Left lung (tissue), 10 donors: ENCODE measurements around the gene TRPV2. TPM values are rescaled to one million over a fixed set of nuclear protein-coding genes. Genes with fewer than 3 reads are reported as not detected.

Experiments used
- ATAC-seq: fragments of 200-7000 bp; cut with Tn5 transposase; one replicate; pipeline ENCODE4 v1.9.1; 2020; ENCODE audit warnings: moderate library complexity
- DNase-seq, 4 donors: peaks; one replicate each; pipeline ENCODE4 v3.0.0-alpha.2; 2013 to 2020
- H3K27ac ChIP-seq, 2 donors: fragments of 200-600 bp; sonication (generic) in 1 of 2; one replicate each; pipeline versions ENCODE4 v1.5.0 to v1.8.0; 2020 to 2021
- H3K27me3 ChIP-seq, 2 donors: fragments of 200-600 bp; sonication (generic) in 1 of 2; one replicate each; pipeline versions ENCODE4 v1.5.0 to v1.8.0; 2020 to 2021
- H3K36me3 ChIP-seq, 2 donors: fragments of 200-600 bp; sonication (generic) in 1 of 2; one replicate each; pipeline versions ENCODE4 v1.5.0 to v1.8.0; 2020 to 2021
- H3K4me1 ChIP-seq, 2 donors: fragments of 200-600 bp; one replicate each; pipeline ENCODE4 v1.8.0; 2021
- H3K4me3 ChIP-seq, 2 donors: fragments of 200-600 bp; sonication (generic) in 1 of 2; one replicate each; pipeline versions ENCODE4 v1.5.0 to v1.8.0; 2020 to 2021; ENCODE audit warnings: mild to moderate bottlenecking in 1 of 2
- H3K9me3 ChIP-seq, 2 donors: fragments of 200-600 bp; sonication (generic) in 1 of 2; one replicate each; pipeline versions ENCODE4 v1.5.0 to v1.8.0; 2020 to 2021
- intact Hi-C, 2 donors: fragments of 100-400 bp; cut with DNase I; formaldehyde crosslinking; loops; one replicate each; pipeline versions ENCODE4 v1.11.2 to v1.14.2; 2022
- polyA plus RNA-seq, 6 donors: library from polyadenylated mRNA; unstranded; fragments of 120-200 nt; gene quantifications; one replicate each; pipeline ENCODE4 v1.2.1, GENCODE V29; 2013; ENCODE audit not compliant: insufficient read length in 6 of 6
- total RNA-seq, 2 donors: library from RNA; stranded (reverse); fragmentation: NEBNext Ultra II Directional; extraction: Animal tissue kit (Norgen Biotek cat#: 25700); gene quantifications; one replicate each; pipeline ENCODE4 v1.2.1, GENCODE V29; 2021
- TF ChIP-seq, protein P1 (sequence below), 2 donors: fragments of 200-600 bp; sonication (generic) in 1 of 2; IDR thresholded peaks; one replicate each; pipeline versions ENCODE4 v1.5.0 to v1.8.0; 2021; ENCODE audit warnings: antibody characterized with exemption in 2 of 2
- donor health status: DM: no; HTN: yes; CAD: no.
- donor health status: DM: no; HTN: no; CAD: no.

Gene TRPV2
- total and polyA plus RNA-seq, 8 donors: 9.2 to 97.7 (median 12.2) TPM

DNA sequence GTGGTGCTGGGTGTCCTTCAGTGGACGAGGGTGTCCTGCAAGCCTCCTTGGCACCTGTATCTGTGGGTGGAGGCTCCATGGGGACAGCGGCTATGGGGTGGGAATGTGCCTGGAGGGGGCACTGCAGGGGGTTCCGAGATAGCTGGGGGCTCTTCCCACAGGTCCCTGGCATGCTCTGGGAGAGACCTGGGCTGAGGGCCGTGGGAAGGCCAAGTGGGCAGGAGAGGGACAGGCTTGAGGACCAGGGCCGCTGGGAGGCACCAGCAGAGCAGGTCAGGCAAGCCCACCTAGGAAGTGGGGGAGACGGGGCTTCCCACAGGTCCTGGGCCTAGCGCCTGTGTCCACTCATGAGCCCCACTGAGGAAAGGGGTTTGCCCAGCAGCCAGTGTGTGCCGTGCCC is 66.9 kb downstream of the TRPV2 start:
- H3K27me3 ChIP-seq: no peaks in the 10 kb centered on the region
- H3K27ac ChIP-seq: no peak overlapping the region
- peaks cover 5 to 10% of the 10 kb centered on the region in 2 donors for H3K4me1 ChIP-seq

DNA sequence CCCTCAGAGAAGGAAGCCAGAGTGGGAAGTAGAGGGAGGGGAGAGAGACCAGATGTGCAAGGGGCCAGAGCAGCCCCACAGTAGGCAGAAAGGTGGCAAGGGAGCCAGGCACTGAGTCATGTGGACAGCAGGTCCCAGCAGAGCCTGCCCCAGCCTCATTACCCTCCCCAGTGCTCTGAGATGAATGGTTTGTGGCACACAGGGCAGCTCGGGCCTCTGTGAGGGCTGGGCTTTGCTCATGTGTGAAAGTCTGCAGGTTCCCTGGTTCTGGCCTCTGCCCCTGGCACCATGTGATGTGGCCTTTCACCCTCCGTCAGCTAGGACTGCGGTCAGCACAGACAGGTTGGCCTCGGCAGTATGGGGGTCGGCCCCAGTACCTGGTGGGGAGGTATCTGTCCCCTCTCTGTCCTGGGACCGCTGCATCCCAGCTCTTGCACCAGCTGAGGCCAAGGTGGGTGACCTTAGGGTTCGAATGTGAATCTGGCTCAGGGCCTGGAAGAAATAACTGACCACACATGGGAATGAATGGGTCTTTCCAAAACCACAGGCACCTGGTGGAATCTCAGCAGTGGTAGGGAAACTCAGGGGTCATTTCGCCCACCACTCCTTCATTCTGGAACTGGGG is 67.8 kb downstream of the TRPV2 start:
- intact Hi-C loops: no loop called here
- Histone ChIP-seq H3K4me1 (peaks cover 5 to 10% of the 10 kb centered on the region in 2 donors), H3K9me3 (no peaks in the 10 kb centered on the region), H3K36me3 (no peaks in the 10 kb centered on the region), H3K4me3 (no peak overlapping the region), H3K27me3 (no peaks in the 10 kb centered on the region), H3K27ac (no peak overlapping the region)
- DNase-seq (no peak), ATAC-seq (no peak)
- TF ChIP-seq, protein P1, sequence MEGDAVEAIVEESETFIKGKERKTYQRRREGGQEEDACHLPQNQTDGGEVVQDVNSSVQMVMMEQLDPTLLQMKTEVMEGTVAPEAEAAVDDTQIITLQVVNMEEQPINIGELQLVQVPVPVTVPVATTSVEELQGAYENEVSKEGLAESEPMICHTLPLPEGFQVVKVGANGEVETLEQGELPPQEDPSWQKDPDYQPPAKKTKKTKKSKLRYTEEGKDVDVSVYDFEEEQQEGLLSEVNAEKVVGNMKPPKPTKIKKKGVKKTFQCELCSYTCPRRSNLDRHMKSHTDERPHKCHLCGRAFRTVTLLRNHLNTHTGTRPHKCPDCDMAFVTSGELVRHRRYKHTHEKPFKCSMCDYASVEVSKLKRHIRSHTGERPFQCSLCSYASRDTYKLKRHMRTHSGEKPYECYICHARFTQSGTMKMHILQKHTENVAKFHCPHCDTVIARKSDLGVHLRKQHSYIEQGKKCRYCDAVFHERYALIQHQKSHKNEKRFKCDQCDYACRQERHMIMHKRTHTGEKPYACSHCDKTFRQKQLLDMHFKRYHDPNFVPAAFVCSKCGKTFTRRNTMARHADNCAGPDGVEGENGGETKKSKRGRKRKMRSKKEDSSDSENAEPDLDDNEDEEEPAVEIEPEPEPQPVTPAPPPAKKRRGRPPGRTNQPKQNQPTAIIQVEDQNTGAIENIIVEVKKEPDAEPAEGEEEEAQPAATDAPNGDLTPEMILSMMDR (IDR thresholded peaks at IDR 0.05): no peak

More for the DNA sequence above, 66.9 kb downstream of the TRPV2 start:
- TF ChIP-seq, protein P1 (IDR thresholded peaks at IDR 0.05): no peak
- Histone ChIP-seq H3K4me3 (no peak overlapping the region), H3K9me3 (no peaks in the 10 kb centered on the region), H3K36me3 (no peaks in the 10 kb centered on the region)
- intact Hi-C loops: no loop called here
- DNase-seq (no peak), ATAC-seq (no peak)

DNA sequence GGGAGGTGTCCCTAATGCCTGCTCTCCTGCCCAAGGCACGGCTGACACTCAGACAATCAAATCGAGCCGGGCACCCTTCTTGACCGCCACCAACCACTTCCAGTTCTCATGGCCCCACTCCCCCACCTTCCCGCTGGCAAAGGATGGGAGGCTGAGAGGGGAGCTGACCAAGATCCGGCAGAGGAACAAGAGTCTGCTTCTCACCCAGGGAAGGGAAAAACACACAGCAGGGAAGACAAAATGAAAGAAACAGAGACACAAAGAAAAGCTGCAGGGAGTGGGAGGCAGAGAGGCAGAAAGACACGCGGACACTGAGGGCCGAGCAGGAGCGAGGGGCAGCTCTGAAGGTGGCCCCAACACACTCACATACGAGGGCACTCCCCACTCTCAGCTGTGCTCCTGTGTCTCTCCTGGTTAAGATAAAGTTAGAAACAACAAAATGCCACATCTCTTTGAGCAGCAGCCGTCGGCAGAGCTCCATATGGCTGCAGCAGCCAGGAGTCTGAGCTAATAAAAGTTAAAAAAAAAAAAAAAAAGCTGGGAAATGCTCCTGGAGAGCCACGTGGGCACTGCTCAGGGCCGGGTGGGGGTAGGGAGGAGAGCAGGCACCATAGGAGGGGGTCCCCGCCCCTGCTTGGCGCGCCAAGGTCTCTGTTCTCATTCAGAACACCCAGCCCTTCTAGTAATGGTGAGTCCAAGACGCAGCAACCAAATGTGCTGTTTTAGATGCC is 69.2 kb downstream of the TRPV2 start:
- Histone ChIP-seq H3K27ac (no peak overlapping the region), H3K36me3 (no peaks in the 10 kb centered on the region), H3K4me3 (no peak overlapping the region), H3K4me1 (peaks cover 5 to 10% of the 10 kb centered on the region in 2 donors), H3K9me3 (no peaks in the 10 kb centered on the region), H3K27me3 (no peaks in the 10 kb centered on the region)
- DNase-seq (no peak), ATAC-seq (no peak)
- TF ChIP-seq, protein P1 (IDR thresholded peaks at IDR 0.05): no peak
- intact Hi-C loops: no loop called here

Other genes starting within 250 kb of the TRPV2 start
- 100 to 1,000 TPM; 116 to 139 TPM for gene NCOR1, start 200.0 kb upstream of the TRPV2 start, total RNA-seq
- gene NCOR1, start 200.0 kb upstream of the TRPV2 start, polyA plus RNA-seq: 100 to 1,000 TPM; 110 to 129 (median 115) TPM
- gene PIGL, start 198.4 kb upstream of the TRPV2 start, total RNA-seq: 10 to 100 TPM; 15.9 to 27.9 TPM
- gene PIGL, start 198.4 kb upstream of the TRPV2 start, polyA plus RNA-seq: 10 to 100 TPM; 31.3 to 56.0 (median 43.3) TPM
- 10 to 100 TPM; 11.5 to 13.5 TPM for gene CENPV, start 62.1 kb upstream of the TRPV2 start, total RNA-seq
- gene CENPV, start 62.1 kb upstream of the TRPV2 start, polyA plus RNA-seq: 10 to 100 TPM; 71.6 to 92.6 (median 78.8) TPM
- 1,000 to 10,000 TPM; 1,151 to 1,430 TPM for gene UBB, start 34.5 kb upstream of the TRPV2 start, total RNA-seq
- gene UBB, start 34.5 kb upstream of the TRPV2 start, polyA plus RNA-seq: 1,000 to 10,000 TPM; 1,641 to 2,150 (median 1,838) TPM
- gene LRRC75A, start 76.6 kb downstream of the TRPV2 start, total RNA-seq: 1 to 10 TPM; 2.9 to 3.8 TPM
- gene LRRC75A, start 76.6 kb downstream of the TRPV2 start, polyA plus RNA-seq: 1 to 10 TPM; 4.6 to 7.1 (median 6.4) TPM
- 1 to 10 TPM; 3.4 to 5.9 TPM for gene ZNF287, start 153.6 kb downstream of the TRPV2 start, total RNA-seq
- gene ZNF287, start 153.6 kb downstream of the TRPV2 start, polyA plus RNA-seq: 1 to 10 TPM; 7.5 to 10.0 (median 8.9) TPM
- 1 to 10 TPM; 3.6 to 6.1 TPM for gene ZNF624, start 238.3 kb downstream of the TRPV2 start, total RNA-seq
- gene ZNF624, start 238.3 kb downstream of the TRPV2 start, polyA plus RNA-seq: 10 to 100 TPM in 1 of 6 donors, 1 to 10 TPM in 5; 8.1 to 10.4 (median 9.5) TPM